K562 (cell line): ENCODE results near the gene CRPPA. TPM values are rescaled to one million over a fixed set of nuclear protein-coding genes. Genes with fewer than 3 reads are reported as not detected.

ENCODE experiments used
- BACH1 ChIP-seq: fragments of 200-800 bp; sonication (Bioruptor generic); IDR thresholded peaks from 2 replicates; pipeline ENCODE4 v1.6.1; 2016; ENCODE audit warnings: missing genetic modification characterization, missing compliant biosample characterization
- CUX1 ChIP-seq: fragments of 200-800 bp; sonication (Bioruptor generic); IDR thresholded peaks from 2 replicates; pipeline ENCODE4 v1.6.1; 2016; ENCODE audit warnings: missing genetic modification characterization, missing compliant biosample characterization
- CXXC5 ChIP-seq: fragments of 250-450 bp; sonication (Bioruptor Pico); IDR thresholded peaks from 2 replicates; pipeline ENCODE4 v1.8.0; 2022; ENCODE audit warnings: inconsistent platforms, mild to moderate bottlenecking, moderate library complexity
- EGR1 ChIP-seq: fragments of 450-650 bp; conservative IDR thresholded peaks from 2 replicates; pipeline ENCODE4 v1.6.1; 2017; ENCODE audit warnings: mild to moderate bottlenecking
- FOXJ2 ChIP-seq: fragments of 200-800 bp; sonication (Bioruptor generic); IDR thresholded peaks from 2 replicates; pipeline ENCODE4 v1.6.1; 2016; ENCODE audit warnings: missing genetic modification characterization, missing compliant biosample characterization
- FOXK1 ChIP-seq: sonication (generic); formaldehyde crosslinking; IDR thresholded peaks from 2 replicates; pipeline ENCODE4 v1.8.0; 2022; ENCODE audit warnings: missing genetic modification reagents, mild to moderate bottlenecking, borderline replicate concordance
- GATAD2A ChIP-seq: fragments of 450-650 bp; IDR thresholded peaks from 2 replicates; pipeline ENCODE4 v1.6.1; 2017
- HIVEP1 ChIP-seq: fragments of 250-450 bp; sonication (Bioruptor Pico); IDR thresholded peaks from 2 replicates; pipeline ENCODE4 v1.4.0; 2020; ENCODE audit warnings: mild to moderate bottlenecking
- MCM2 ChIP-seq: fragments of 450-650 bp; IDR thresholded peaks from 2 replicates; pipeline ENCODE4 v1.6.1; 2017; ENCODE audit warnings: low read depth, mild to moderate bottlenecking
- NCOA1 ChIP-seq: fragments of 450-650 bp; IDR thresholded peaks from 2 replicates; pipeline ENCODE4 v1.6.1; 2016; ENCODE audit warnings: low read depth
- NFATC3 ChIP-seq: fragments of 450-650 bp; IDR thresholded peaks from 2 replicates; pipeline ENCODE4 v1.6.1; 2017; ENCODE audit warnings: mild to moderate bottlenecking
- NR2C1 ChIP-seq, 2 experiments: fragments of 450-650 bp; IDR thresholded peaks; 2 replicates each; pipeline ENCODE4 v1.6.1; 2017; ENCODE audit warnings: mild to moderate bottlenecking in 2 of 2, antibody characterized with exemption in 1 of 2, inconsistent platforms in 1 of 2, missing compliant biosample characterization in 1 of 2, missing genetic modification characterization in 1 of 2
- PRPF4 ChIP-seq: fragments of 200-400 bp; formaldehyde crosslinking; IDR thresholded peaks from one replicate; pipeline ENCODE4 v1.6.1; 2017; ENCODE audit warnings: low read length, low read depth, mild to moderate bottlenecking; ENCODE audit not compliant: insufficient read depth, poor library complexity, severe bottlenecking
- RBM25 ChIP-seq: fragments of 200-400 bp; formaldehyde crosslinking; IDR thresholded peaks from 2 replicates; pipeline ENCODE4 v1.6.1; 2018; ENCODE audit warnings: low read length, low read depth, moderate library complexity; ENCODE audit not compliant: severe bottlenecking
- ZFP36 ChIP-seq: fragments of 150-350 bp; IDR thresholded peaks from 2 replicates; pipeline ENCODE4 v1.6.1; 2018; ENCODE audit warnings: low read length, low read depth; ENCODE audit not compliant: partially characterized antibody
- ZKSCAN3 ChIP-seq: fragments of 250-450 bp; sonication (Bioruptor Pico); IDR thresholded peaks from 2 replicates; pipeline ENCODE4 v1.4.0; 2020
- ZNF324 ChIP-seq: fragments of 250-450 bp; sonication (Bioruptor Pico); IDR thresholded peaks from 2 replicates; pipeline ENCODE4 v1.4.0; 2020; ENCODE audit warnings: mild to moderate bottlenecking
- polyA plus RNA-seq, 8 experiments: library from polyadenylated mRNA; depleted of rRNA in 4 of 8; stranded (reverse) in 5 of 8; unstranded in 3 of 8; fragments of >200 nt; fragmentation: Nextera tagmentation in 2 of 8; fragmentation: Illumina TruSeq in 1 of 8; extraction: Ambion mirVana in 2 of 8; extraction: Trizol in 1 of 8; gene quantifications; 2 replicates each; pipeline versions ENCODE4 v1.2.1 to v1.2.3, GENCODE V29; 2011 to 2014; ENCODE audit warnings: inconsistent platforms in 1 of 8, missing spikeins in 1 of 8
- total RNA-seq, 7 experiments: library from RNA; depleted of rRNA in 6 of 7; stranded (reverse); fragments of >200 nt in 6 of 7; fragmentation: Illumina TruSeq in 2 of 7; extraction: Trizol in 2 of 7; gene quantifications; 2 replicates each; pipeline versions ENCODE4 v1.2.1 to v1.2.3, GENCODE V29; 2011 to 2021; ENCODE audit warnings: low replicate concordance in 1 of 7
- TF ChIP-seq, protein P1 (sequence below): sonication (generic); formaldehyde crosslinking; IDR thresholded peaks from 2 replicates; pipeline ENCODE4 v1.8.1; 2023; ENCODE audit warnings: mild to moderate bottlenecking, missing genetic modification reagents
- TF ChIP-seq, protein P2 (sequence below): fragments of 250-450 bp; sonication (Bioruptor Pico); IDR thresholded peaks from 2 replicates; pipeline ENCODE4 v1.5.0; 2022; ENCODE audit warnings: mild to moderate bottlenecking

Gene CRPPA
- total and polyA plus RNA-seq, 9 of the 15 experiments (the other 6 are each of a cell fraction or from before 2014, with no cell fraction given), result 3.9 to 14.4 (median 7.8) TPM

- TF ChIP-seq, protein P1, sequence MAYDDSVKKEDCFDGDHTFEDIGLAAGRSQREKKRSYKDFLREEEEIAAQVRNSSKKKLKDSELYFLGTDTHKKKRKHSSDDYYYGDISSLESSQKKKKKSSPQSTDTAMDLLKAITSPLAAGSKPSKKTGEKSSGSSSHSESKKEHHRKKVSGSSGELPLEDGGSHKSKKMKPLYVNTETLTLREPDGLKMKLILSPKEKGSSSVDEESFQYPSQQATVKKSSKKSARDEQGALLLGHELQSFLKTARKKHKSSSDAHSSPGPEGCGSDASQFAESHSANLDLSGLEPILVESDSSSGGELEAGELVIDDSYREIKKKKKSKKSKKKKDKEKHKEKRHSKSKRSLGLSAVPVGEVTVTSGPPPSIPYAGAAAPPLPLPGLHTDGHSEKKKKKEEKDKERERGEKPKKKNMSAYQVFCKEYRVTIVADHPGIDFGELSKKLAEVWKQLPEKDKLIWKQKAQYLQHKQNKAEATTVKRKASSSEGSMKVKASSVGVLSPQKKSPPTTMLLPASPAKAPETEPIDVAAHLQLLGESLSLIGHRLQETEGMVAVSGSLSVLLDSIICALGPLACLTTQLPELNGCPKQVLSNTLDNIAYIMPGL (CRISPR knock-in tag), result no peak
- TF ChIP-seq NCOA1, result peak; percentile 75; the same call in 1 of the 2 replicates
- no peak for TF ChIP-seq ZNF324
- TF ChIP-seq PRPF4, result no peak
- peak; percentile 22; the same call in 1 of the 2 replicates for TF ChIP-seq BACH1 (tag)
- no peak for TF ChIP-seq RBM25
- no peak for TF ChIP-seq MCM2
- peak; percentile 68; the same call in 1 of the 2 replicates for TF ChIP-seq FOXJ2
- TF ChIP-seq CXXC5, result 0 out of 2 replicates have a peak, but pooled peaks have one; percentile 9
- no peak for TF ChIP-seq GATAD2A
- no peak for TF ChIP-seq ZFP36
- TF ChIP-seq NFATC3, result no peak
- no peak for TF ChIP-seq NR2C1 (IDR thresholded peaks at IDR 0.05)
- no peak for TF ChIP-seq NR2C1 (tag; IDR thresholded peaks at IDR 0.05)
- TF ChIP-seq ZKSCAN3, result no peak
- TF ChIP-seq CUX1 (CRISPR knock-in tag), result no peak
- TF ChIP-seq HIVEP1 (CRISPR knock-in tag), result no peak
- TF ChIP-seq FOXK1, result no peak
- TF ChIP-seq, protein P2, sequence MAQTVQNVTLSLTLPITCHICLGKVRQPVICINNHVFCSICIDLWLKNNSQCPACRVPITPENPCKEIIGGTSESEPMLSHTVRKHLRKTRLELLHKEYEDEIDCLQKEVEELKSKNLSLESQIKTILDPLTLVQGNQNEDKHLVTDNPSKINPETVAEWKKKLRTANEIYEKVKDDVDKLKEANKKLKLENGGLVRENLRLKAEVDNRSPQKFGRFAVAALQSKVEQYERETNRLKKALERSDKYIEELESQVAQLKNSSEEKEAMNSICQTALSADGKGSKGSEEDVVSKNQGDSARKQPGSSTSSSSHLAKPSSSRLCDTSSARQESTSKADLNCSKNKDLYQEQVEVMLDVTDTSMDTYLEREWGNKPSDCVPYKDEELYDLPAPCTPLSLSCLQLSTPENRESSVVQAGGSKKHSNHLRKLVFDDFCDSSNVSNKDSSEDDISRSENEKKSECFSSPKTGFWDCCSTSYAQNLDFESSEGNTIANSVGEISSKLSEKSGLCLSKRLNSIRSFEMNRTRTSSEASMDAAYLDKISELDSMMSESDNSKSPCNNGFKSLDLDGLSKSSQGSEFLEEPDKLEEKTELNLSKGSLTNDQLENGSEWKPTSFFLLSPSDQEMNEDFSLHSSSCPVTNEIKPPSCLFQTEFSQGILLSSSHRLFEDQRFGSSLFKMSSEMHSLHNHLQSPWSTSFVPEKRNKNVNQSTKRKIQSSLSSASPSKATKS (CRISPR knock-in tag), result no peak
- no peak for TF ChIP-seq EGR1
Observed at GRCh38 chr7:16416289-16417282, 4.8 kb downstream of the CRPPA start (continued).
